Activated naive CD4-positive, alpha-beta T cell treated with anti-CD3 and anti-CD28 coated beads, Interleukin-2, amount 10 ng/mL, durations not matched to agents 7 days and 5 days (primary cell): Measurements from ENCODE around the gene FNDC3B.
"Not testable (repeated sequence)": the region's sequence is repeated elsewhere in the genome, so short reads cannot be mapped to it uniquely, and the experiment has no call there.

Experiments used
- CTCF ChIA-PET: fragments of 350-600 bp; sonication (Branson Sonifier 250); formaldehyde crosslinking; loops from one replicate; lab custom pipeline; 2021; ENCODE audit warnings: antibody characterized with exemption; lab: Charles Lee
- DNase-seq: peaks from one replicate; pipeline ENCODE4 v3.0.0-alpha.2; 2020
- H3K27ac Mint-ChIP-seq: one replicate; pipeline ENCODE4 v1.8.0; 2021; ENCODE audit warnings: mild to moderate bottlenecking, moderate library complexity, mixed read lengths
- H3K27me3 Mint-ChIP-seq: one replicate; pipeline ENCODE4 v1.8.0; 2021; ENCODE audit warnings: mild to moderate bottlenecking, mixed read lengths
- H3K36me3 Mint-ChIP-seq: one replicate; pipeline ENCODE4 v1.8.0; 2021; ENCODE audit warnings: mixed read lengths
- H3K4me1 Mint-ChIP-seq: one replicate; pipeline ENCODE4 v1.8.0; 2021; ENCODE audit warnings: mixed read lengths
- H3K4me3 Mint-ChIP-seq: one replicate; pipeline ENCODE4 v1.8.0; 2021; ENCODE audit warnings: mild to moderate bottlenecking, moderate library complexity, mixed read lengths
- H3K9me3 Mint-ChIP-seq: one replicate; pipeline ENCODE4 v1.8.0; 2021; ENCODE audit warnings: mixed read lengths

FNDC3B gene

DNA sequence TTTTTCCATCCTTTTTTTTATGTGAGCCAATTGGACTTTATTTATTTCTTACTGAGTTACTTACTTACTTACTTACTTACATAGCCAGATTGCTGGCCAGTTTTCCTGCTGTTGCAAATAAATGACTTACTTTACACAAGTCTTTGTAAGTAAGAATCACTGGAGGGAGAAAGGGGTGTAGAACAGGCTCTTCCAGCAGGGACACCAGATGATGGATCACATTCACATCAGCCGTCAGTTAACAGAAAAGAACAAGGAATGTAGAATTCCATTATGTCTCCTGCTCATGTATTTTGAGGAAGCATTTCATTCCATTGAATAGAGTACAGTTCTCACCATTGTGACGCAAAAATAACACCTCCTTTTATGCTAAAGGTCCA is 188.6 kb downstream of the FNDC3B start:
- DNase-seq: no peak
- no peak overlapping the region for H3K4me3 Mint-ChIP-seq
- no peaks in the 10 kb centered on the region for H3K4me1 Mint-ChIP-seq
- no peaks in the 10 kb centered on the region for H3K36me3 Mint-ChIP-seq
- CTCF ChIA-PET: interaction anchor here (0.9 to 1.0 kb wide), 2 partner anchors 12 to 449 kb away, joined by 3 to 4 read pairs; no protein-coding TSS in a partner anchor
- no peak overlapping the region for H3K27ac Mint-ChIP-seq
- no peaks in the 10 kb centered on the region for H3K9me3 Mint-ChIP-seq
- H3K27me3 Mint-ChIP-seq: no peaks in the 10 kb centered on the region

- H3K4me1 Mint-ChIP-seq: no peaks in the 10 kb centered on the region
- DNase-seq: no peak
- CTCF ChIA-PET: no interaction called here
- H3K36me3 Mint-ChIP-seq: no peaks in the 10 kb centered on the region
- no peaks in the 10 kb centered on the region for H3K9me3 Mint-ChIP-seq
- no peak overlapping the region for H3K4me3 Mint-ChIP-seq
- H3K27me3 Mint-ChIP-seq: no peaks in the 10 kb centered on the region
- H3K27ac Mint-ChIP-seq: no peak overlapping the region
These were observed 190.1 kb downstream of the FNDC3B start for GRCh38 chr3:172229462-172229861.

GRCh38 chr3:172231318-172231901 is 192.0 kb downstream of the FNDC3B start:
- Mint-ChIP-seq H3K9me3 (no peaks in the 10 kb centered on the region), H3K27ac (no peak overlapping the region), H3K36me3 (no peaks in the 10 kb centered on the region), H3K4me1 (no peaks in the 10 kb centered on the region), H3K4me3 (no peak overlapping the region), H3K27me3 (no peaks in the 10 kb centered on the region)
- no peak for DNase-seq
- CTCF ChIA-PET: no interaction called here

GRCh38 chr3:172232579-172233212 is 193.3 kb downstream of the FNDC3B start:
- H3K27ac Mint-ChIP-seq: no peak overlapping the region
- no peaks in the 10 kb centered on the region for H3K36me3 Mint-ChIP-seq
- H3K4me3 Mint-ChIP-seq: no peak overlapping the region

GRCh38 chr3:172233474-172234277 is 194.3 kb downstream of the FNDC3B start:
- Mint-ChIP-seq H3K4me3 (no peak overlapping the region), H3K4me1 (no peaks in the 10 kb centered on the region), H3K27me3 (no peaks in the 10 kb centered on the region), H3K9me3 (no peaks in the 10 kb centered on the region), H3K36me3 (no peaks in the 10 kb centered on the region), H3K27ac (no peak overlapping the region)
- CTCF ChIA-PET: no interaction called here
- DNase-seq: no peak

More at GRCh38 chr3:172232579-172233212, 193.3 kb downstream of the FNDC3B start:
- Mint-ChIP-seq H3K9me3 (no peaks in the 10 kb centered on the region), H3K27me3 (no peaks in the 10 kb centered on the region), H3K4me1 (no peaks in the 10 kb centered on the region)
- CTCF ChIA-PET: no interaction called here
- DNase-seq: no peak

GRCh38 chr3:172235698-172236097 is 196.3 kb downstream of the FNDC3B start:
- Mint-ChIP-seq H3K4me1 (no peaks in the 10 kb centered on the region), H3K27ac (no peak overlapping the region), H3K27me3 (no peaks in the 10 kb centered on the region), H3K36me3 (no peaks in the 10 kb centered on the region), H3K9me3 (peaks cover 1% of the 10 kb centered on the region), H3K4me3 (no peak overlapping the region)
- no peak for DNase-seq
- CTCF ChIA-PET: interaction anchor here (0.8 kb wide), 1 partner anchor 10 kb away, joined by 4 read pairs; no protein-coding TSS in a partner anchor

GRCh38 chr3:172236771-172237742 is 197.7 kb downstream of the FNDC3B start:
- peaks cover 7% of the 10 kb centered on the region for H3K9me3 Mint-ChIP-seq
- H3K27me3 Mint-ChIP-seq: no peaks in the 10 kb centered on the region
- H3K4me3 Mint-ChIP-seq: no peak overlapping the region
- CTCF ChIA-PET: interaction anchor here (1.0 kb wide), 1 partner anchor 105 kb away, joined by 3 read pairs; no protein-coding TSS in a partner anchor
- no peak overlapping the region for H3K27ac Mint-ChIP-seq
- no peak for DNase-seq
- no peaks in the 10 kb centered on the region for H3K36me3 Mint-ChIP-seq
- no peaks in the 10 kb centered on the region for H3K4me1 Mint-ChIP-seq

- CTCF ChIA-PET: interaction anchor here (0.9 to 1.0 kb wide), 2 partner anchors 16 to 103 kb away, joined by 3 read pairs; no protein-coding TSS in a partner anchor
- no peak for DNase-seq
- H3K4me3 Mint-ChIP-seq: no peak overlapping the region
- peaks cover 5% of the 10 kb centered on the region for H3K36me3 Mint-ChIP-seq
- no peaks in the 10 kb centered on the region for H3K27me3 Mint-ChIP-seq
- no peaks in the 10 kb centered on the region for H3K4me1 Mint-ChIP-seq
- H3K27ac Mint-ChIP-seq: no peak overlapping the region
- H3K9me3 Mint-ChIP-seq: peaks cover 19% of the 10 kb centered on the region
These were observed 198.8 kb downstream of the FNDC3B start for GRCh38 chr3:172238188-172238587.

DNA sequence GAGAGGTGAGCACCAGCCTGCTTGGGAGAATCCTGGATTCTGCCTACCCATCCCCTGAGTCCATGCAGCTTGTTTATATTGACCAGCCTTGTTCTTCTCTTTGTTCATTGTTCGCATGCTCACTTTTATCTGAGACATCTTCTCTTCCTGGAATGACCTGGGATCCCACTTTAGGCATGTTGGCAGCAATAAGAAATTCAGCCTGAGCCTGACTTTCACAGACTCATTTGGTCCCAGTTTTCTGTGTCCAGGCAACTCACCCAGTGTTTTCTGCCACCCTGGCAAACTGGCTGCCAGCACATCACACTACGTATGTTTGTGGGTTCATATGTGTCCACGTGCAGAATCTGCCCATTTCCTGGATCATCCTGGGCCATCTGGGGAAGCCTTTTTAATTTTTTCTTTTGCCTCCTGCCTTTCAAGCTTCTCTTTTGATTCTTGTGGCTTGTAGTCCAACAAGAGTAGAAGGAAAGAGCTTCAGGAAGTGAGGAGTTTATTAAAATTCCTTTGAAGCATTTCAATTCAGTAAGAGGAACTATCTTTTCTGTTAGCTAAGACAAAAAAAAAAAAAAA is 199.9 kb downstream of the FNDC3B start:
- peaks cover 24% of the 10 kb centered on the region for H3K9me3 Mint-ChIP-seq
- no peaks in the 10 kb centered on the region for H3K4me1 Mint-ChIP-seq
- no peak overlapping the region for H3K4me3 Mint-ChIP-seq
- no peaks in the 10 kb centered on the region for H3K27me3 Mint-ChIP-seq
- CTCF ChIA-PET: no interaction called here
- no peak overlapping the region for H3K27ac Mint-ChIP-seq
- H3K36me3 Mint-ChIP-seq: peaks cover 5% of the 10 kb centered on the region
- no peak for DNase-seq

- Mint-ChIP-seq H3K36me3 (peaks cover 5% of the 10 kb centered on the region), H3K27me3 (no peaks in the 10 kb centered on the region), H3K4me1 (no peaks in the 10 kb centered on the region), H3K9me3 (peaks cover 25% of the 10 kb centered on the region), H3K4me3 (no peak overlapping the region), H3K27ac (no peak overlapping the region)
- no peak for DNase-seq
- CTCF ChIA-PET: no interaction called here
These were observed 202.0 kb downstream of the FNDC3B start for GRCh38 chr3:172241405-172241804.

DNA sequence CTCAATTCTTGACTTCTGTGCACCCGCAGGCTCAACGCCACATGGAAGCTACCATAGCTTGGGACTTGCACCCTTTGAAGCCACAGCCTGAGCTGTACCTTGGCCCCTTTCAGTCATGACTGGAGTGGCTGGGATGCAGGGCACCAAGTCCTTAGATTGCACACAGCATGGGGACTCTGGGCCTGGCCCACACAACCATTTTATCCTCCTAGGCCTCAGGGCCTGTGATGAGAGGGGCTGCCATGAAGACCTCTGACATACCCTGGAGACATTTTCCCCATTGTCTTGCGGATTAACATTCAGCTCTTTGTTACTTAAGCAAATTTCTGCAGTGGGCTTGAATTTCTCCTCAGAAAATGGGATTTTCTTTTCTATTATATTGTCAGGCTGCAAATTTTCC is 203.1 kb downstream of the FNDC3B start:
- peaks cover 25% of the 10 kb centered on the region for H3K9me3 Mint-ChIP-seq
- not testable (repeated sequence) for H3K27ac Mint-ChIP-seq, H3K4me3 Mint-ChIP-seq, H3K4me1 Mint-ChIP-seq, H3K36me3 Mint-ChIP-seq, H3K27me3 Mint-ChIP-seq, DNase-seq
- CTCF ChIA-PET: interaction anchor here (0.7 kb wide), 1 partner anchor 301 kb away, joined by 3 read pairs; no protein-coding TSS in a partner anchor

DNA sequence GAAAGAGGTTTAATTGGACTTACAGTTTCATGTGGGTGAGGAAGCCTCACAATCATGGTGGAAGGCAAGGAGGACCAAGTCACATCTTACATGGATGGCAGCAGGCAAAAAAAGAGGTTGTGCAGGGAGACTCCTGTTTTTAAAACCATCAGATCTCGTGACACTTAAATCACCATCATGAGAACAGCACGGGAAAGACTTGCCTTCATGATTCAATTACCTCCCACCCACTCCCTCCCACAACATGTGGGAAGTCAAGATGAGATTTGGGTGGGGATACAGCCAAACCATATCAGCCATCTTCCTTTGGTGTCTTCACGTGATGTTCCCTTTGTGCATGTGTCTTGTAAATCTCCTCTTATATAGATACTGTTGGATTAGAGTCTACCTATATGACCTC is 204.0 kb downstream of the FNDC3B start:
- DNase-seq, H3K36me3 Mint-ChIP-seq, H3K4me3 Mint-ChIP-seq, CTCF ChIA-PET, H3K4me1 Mint-ChIP-seq, H3K27me3 Mint-ChIP-seq, H3K27ac Mint-ChIP-seq: not testable (repeated sequence)
- H3K9me3 Mint-ChIP-seq: peaks cover 25% of the 10 kb centered on the region

DNA sequence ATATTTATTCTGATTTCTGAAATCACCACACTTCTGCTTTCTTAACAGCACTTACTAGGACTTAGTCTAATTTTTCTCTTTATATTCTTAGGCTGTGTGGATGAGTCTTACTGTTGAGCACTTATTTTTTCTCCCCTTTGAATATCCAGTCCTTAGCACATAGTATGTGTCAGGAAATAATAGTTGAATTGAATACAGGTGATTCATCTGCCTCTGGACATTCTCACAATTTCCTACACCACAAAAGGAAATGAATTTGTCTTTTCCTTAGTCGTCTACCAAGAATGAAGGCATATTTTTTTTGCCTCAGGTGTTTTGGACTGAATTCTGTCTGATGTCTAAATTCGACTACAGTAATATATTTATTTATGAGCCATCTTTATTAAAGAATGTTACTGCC is 204.6 kb downstream of the FNDC3B start:
- DNase-seq: no peak
- H3K4me1 Mint-ChIP-seq: no peaks in the 10 kb centered on the region
- peaks cover 5% of the 10 kb centered on the region for H3K36me3 Mint-ChIP-seq
- peaks cover 25% of the 10 kb centered on the region for H3K9me3 Mint-ChIP-seq
- H3K4me3 Mint-ChIP-seq: no peak overlapping the region
- no peak overlapping the region for H3K27ac Mint-ChIP-seq
- H3K27me3 Mint-ChIP-seq: no peaks in the 10 kb centered on the region
- CTCF ChIA-PET: no interaction called here
